C4-2B (cell line): ENCODE results near the gene PFKFB4.
A peak's percentile ranks its signal among the peaks of the same experiment; 100 is the strongest.

Source experiments
- H3K27ac ChIP-seq: fragments of 450-650 bp; 2 replicates; pipeline ENCODE4 v1.5.1; 2017
- CTCF ChIP-seq: fragments of 450-650 bp; conservative IDR thresholded peaks from 2 replicates; pipeline ENCODE4 v1.5.1; 2017; ENCODE audit warnings: mild to moderate bottlenecking
- ZFX ChIP-seq: fragments of 450-650 bp; IDR thresholded peaks from 2 replicates; pipeline ENCODE4 v1.6.1; 2017

Gene PFKFB4

DNA sequence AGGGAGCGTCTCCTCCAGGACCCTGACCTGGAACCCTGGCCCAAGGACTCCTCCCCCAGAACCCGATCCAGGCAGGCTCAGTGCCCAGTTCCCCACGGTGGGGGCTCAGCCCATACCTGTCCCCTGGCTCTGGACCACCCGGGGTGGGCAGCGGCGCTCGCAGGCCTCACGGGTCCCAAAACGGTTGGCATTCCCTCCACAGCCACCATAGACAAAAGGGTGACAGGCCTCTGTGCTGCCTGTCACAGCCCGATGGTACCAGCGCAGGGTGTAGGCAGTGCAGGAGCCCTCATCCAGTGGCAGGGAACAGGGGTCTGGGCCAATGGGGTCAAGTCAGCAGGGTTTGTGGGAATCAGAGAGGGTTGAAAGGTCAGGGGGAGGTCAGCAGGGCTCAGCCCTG is 8.1 kb upstream of the PFKFB4 start:
- H3K27ac ChIP-seq, result no peak overlapping the region
- no peak for TF ChIP-seq ZFX
- no peak for TF ChIP-seq CTCF

DNA sequence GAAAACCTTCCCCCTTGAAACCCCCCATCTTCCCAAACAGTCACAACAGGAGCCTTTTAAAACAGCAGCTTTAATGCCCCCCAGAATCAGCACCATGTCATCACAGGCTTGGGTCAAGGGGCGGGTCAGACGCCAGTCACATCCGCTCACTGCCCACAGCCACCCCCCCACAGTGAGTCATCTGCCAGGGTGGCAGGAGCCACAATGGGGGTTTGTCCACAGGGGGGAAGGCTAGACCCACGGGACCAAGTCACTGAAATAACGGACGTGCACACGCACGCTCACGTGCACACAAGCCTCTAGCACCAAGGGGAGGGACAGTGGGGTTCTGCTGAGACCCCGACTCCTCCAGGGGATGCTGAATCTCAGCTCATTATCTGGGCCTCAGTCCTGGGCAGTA is 7.4 kb upstream of the PFKFB4 start:
- H3K27ac ChIP-seq, result no peak overlapping the region
- TF ChIP-seq CTCF (no peak), ZFX (no peak)

DNA sequence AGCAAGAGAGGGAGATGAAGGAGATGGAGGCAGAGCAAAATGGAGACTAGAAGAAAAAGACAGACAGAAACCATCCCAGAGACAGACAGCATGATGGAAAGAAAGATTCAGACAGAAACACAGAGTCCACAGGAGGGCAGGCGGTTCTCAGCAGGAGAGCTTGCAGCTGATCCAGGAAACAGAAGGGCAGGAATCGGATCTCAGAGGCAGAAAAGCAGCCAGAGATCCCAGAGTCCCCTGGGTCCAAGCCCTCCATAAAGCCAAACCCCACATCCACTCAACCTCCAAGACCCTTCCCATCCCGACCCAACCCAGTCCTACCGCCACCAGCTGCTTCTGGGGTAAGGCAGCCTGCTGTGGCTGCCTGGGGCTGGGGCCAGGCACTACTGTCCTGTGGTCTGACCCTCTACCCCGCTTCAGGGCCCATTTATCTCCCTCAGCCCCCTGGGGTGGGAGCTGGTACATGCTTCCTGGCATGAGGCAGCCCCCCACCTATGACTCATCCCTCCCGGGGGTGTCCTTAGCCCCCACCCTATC is 6.8 kb upstream of the PFKFB4 start, which contains the start of gene UCN2:
TSS of gene UCN2 (minus strand) at position 400 of the 537 bp plus-strand sequence. CDS start 657 bp downstream, outside the sequence.
- H3K27ac ChIP-seq, result no peak within 1 kb of the TSS
- TF ChIP-seq CTCF (no peak), ZFX (no peak)

GRCh38 chr3:48562367-48563095 is 5.9 kb upstream of the PFKFB4 start:
- no peak overlapping the region for H3K27ac ChIP-seq
- no peak for TF ChIP-seq CTCF
- TF ChIP-seq ZFX, result no peak

DNA sequence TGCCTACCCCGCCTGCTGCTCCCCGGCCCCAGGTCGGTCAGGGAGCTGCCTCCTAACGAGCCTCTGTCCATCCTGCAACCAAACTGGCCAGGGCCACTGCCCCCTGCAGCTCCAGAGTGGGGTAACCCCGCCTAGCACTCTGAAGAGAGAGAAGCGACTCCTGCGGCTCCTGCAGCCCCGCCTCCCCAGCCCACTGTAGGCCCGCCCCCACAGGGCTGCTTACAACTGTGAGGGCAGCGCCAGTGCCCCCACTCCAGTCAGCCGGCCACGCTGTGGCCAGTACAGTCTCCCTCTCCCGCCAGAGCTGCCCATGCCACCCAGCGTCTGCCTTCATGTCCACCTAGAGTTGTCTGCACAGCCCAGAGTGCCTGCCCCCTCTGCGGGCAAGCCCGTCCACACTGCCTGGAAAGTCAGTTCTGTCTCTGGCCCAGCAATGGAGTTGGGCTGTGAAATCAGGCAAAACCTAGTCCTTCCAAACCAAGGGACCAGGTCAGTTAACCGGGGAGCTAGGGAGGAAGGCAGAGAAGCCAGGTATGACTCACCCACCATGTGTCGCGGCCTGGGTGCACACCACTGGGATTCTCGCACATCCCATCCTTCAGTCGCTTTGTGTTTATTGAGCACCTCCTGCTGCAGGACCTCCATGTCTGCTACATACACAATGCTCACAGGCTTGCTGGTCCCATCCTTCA is 4.6 kb upstream of the PFKFB4 start:
- no peak for TF ChIP-seq CTCF
- no peak for TF ChIP-seq ZFX
- no peak overlapping the region for H3K27ac ChIP-seq

- no peak overlapping the region for H3K27ac ChIP-seq
- TF ChIP-seq CTCF, result no peak
- no peak for TF ChIP-seq ZFX
These were observed 4.0 kb upstream of the PFKFB4 start for GRCh38 chr3:48560648-48561018.

- TF ChIP-seq ZFX (no peak), CTCF (peak; percentile 68; the same call in 1 of the 2 replicates)
- H3K27ac ChIP-seq, result peak overlapping the region; percentile 63
These were observed 2.0 kb upstream of the PFKFB4 start for GRCh38 chr3:48558493-48559134.
